PFSK-1 (cell line): ENCODE measurements around the gene PLK5.

Source experiments
- FOXP2 ChIP-seq: optimal IDR thresholded peaks from 2 replicates; pipeline ENCODE3; 2011; ENCODE audit warnings: borderline replicate concordance, control low read depth, inconsistent platforms; ENCODE audit not compliant: insufficient read depth; ENCODE audit errors: extremely low read length, extremely low read depth
- POLR2AphosphoS5 ChIP-seq: IDR thresholded peaks from 2 replicates; pipeline ENCODE4 v1.6.1; 2012; ENCODE audit warnings: low read depth, mild to moderate bottlenecking, control low read depth, low read length, moderate library complexity
- REST ChIP-seq, 2 experiments: IDR thresholded peaks; 2 replicates each; pipeline versions ENCODE4 v1.6.1 to v1.8.0; 2011 to 2012; ENCODE audit warnings: low read depth in 2 of 2, low read length in 2 of 2, control low read depth in 1 of 2, inconsistent platforms in 1 of 2, mild to moderate bottlenecking in 1 of 2, moderate library complexity in 1 of 2; ENCODE audit not compliant: insufficient read depth in 1 of 2

GRCh38 chr19:1518471-1518870, 5.4 kb upstream of the PLK5 start:
- TF ChIP-seq REST (IDR thresholded peaks at IDR 0.05; ENCODE audit: insufficient read depth in 1 of 2, low read depth in 2 of 2, low read length in 2 of 2) (no peak), POLR2AphosphoS5 (no peak), FOXP2 (no peak)
